HG03342 (cell line): ENCODE measurements around the gene PAFAH1B2.

ENCODE experiments used
- ATAC-seq: cut with Tn5 transposase; IDR thresholded peaks from one replicate; pipeline ENCODE4 v1.9.1; 2021; ENCODE audit warnings: mild to moderate bottlenecking, moderate library complexity; ENCODE audit not compliant: unreplicated experiment

The PAFAH1B2 gene

GRCh38 chr11:117187428-117187798, 43.3 kb downstream of the PAFAH1B2 start:
- no peak for ATAC-seq

DNA sequence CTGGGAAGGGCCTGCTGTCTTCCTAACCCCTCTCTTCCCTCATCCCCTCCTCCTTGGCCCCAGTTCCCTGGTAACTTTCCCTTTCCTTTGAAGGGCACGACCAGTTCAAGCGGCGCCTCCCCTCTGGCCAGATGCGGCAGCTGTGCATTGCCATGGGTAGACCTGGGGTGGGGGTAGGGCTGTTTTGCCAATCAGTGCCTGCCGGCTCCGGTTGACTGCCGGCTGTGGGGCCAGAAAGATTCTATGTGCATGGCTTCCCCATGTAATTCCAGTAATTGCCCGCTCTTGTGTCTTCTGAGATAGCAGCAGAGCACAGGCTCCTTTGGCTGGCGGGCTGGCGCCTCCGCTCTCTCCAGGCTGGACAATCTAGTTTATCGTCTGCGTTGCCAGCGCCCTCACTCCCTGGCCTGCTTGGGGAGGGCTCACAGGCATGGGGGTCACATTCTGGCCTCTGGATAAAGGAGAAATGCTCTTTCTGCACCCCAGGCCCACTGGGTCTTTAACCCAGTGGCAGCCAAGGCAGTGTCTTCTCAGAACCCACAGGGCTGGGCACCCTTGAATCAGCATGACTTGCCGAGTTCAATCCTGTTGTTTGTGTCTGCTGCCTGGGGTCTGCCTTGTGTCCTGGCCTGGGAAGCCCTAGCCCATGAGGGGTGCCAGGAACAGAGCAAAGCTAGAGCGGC, 43.9 kb downstream of the PAFAH1B2 start:
- no peak for ATAC-seq

- ATAC-seq, result no peak
These were observed 44.6 kb downstream of the PAFAH1B2 start for GRCh38 chr11:117188620-117189081.

DNA sequence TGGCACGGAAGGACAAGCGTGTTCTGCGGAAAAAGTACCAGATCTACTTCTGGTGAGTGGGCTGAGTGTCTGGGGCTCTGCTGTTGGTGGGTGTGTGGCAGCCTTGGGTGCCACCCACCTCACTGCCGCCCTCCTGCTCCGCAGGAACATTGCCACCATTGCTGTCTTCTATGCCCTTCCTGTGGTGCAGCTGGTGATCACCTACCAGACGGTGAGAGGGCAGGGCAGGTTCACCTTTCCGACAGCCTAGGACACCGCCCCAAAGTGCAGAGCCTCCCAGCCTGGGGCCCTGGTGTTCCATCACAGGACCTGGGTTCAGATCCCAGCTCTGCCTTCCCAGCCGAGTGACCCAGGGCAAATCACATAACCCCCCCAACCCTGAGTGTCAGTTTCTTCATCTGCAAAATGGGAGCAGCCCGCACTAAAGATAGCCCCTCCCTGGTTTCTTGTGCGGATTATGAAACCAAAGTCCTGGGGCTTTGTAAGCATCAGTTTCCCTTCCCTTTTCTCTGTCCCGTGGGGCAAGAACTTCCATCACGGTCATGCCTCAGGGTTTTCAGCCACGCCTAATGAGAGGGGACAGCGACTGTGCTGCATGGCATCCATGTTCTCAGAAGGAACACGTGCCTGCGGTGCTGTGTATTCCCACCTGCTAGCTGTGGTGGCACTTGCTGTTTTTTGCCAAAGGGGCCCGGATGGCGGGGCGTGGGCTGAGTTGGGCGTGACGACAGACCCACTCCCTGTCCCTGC, 45.3 kb downstream of the PAFAH1B2 start:
- ATAC-seq, result peak; percentile 75

DNA sequence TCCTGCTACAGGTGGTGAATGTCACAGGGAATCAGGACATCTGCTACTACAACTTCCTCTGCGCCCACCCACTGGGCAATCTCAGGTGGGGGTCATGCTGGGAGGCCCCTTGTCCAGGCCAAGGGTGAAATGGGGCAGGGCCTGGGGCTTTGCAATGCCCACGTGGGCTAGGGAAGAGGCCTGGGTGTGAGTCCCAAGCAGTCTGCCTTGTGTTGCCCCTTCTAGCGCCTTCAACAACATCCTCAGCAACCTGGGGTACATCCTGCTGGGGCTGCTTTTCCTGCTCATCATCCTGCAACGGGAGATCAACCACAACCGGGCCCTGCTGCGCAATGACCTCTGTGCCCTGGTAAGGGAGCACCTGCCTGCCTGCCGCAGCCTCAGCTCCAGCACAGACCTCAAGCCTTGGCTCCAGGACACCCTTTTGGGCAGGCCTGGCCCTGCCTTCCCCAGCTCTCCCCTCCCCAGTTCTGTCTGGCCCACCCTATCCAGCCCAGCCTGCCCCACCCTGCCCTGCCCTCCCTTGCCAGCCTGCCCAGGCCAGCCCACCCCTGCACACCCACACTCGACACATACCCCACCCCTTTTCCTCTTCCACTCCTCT, 46.0 kb downstream of the PAFAH1B2 start:
- ATAC-seq, result no peak

- ATAC-seq, result no peak
These were observed 47.8 kb downstream of the PAFAH1B2 start for GRCh38 chr11:117191680-117192400.

DNA sequence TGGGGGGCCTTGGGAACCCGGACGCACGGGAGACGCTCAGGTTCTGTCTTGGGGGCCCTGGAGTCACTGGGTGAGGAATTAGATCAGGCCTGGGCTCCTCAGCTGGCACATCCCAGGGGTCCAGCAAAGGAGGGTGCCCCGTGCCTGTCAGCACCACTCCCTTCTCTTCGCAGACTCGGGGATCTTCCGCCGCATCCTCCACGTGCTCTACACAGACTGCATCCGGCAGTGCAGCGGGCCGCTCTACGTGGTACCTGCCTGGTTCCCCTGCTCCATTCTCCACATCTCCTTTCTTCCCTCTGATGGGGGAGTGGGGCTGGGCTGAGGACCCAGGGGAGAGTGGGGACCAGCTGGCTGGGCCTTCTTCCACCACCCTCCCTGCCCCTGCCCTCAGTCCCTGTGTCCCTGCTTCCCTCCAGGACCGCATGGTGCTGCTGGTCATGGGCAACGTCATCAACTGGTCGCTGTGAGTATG, 48.4 kb downstream of the PAFAH1B2 start:
- no peak for ATAC-seq

DNA sequence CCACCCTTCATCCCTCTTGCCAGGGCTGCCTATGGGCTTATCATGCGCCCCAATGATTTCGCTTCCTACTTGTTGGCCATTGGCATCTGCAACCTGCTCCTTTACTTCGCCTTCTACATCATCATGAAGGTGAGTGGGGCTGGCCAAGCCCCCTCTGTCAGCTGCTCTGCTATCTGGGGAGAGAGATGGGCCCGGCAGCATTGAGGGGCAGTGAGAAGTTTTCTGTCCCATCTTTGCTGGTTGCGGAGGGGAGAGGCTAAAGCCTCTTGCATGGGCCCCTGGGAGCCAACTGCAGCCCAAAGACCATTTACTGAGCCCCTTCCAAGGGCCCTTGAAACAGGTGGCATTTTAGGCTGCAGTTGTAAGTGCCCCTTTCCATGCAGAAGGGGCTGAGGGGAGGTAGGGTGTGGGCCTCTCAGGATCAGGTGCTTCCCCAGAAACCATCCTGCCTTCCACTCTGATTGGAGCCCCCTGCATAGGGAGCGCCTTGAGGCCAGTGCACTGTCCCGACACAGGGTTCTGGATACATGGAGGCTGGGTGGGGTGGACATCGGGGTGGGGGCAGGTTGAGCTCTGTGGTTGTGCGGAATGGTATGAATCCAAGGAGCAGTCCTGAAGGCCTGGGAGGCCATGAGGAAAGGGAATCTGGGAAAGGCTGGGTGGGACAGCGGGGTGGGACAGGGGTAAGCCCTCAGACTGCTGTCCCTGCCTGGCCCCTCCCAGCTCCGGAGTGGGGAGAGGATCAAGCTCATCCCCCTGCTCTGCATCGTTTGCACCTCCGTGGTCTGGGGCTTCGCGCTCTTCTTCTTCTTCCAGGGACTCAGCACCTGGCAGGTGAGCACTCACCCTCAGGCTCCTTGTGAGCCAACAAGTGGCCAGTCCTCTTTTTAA, 49.3 kb downstream of the PAFAH1B2 start:
- no peak for ATAC-seq

GRCh38 chr11:117194267-117194666, 50.2 kb downstream of the PAFAH1B2 start:
- no peak for ATAC-seq

- no peak for ATAC-seq
These were observed 51.2 kb downstream of the PAFAH1B2 start for GRCh38 chr11:117195258-117195657.

DNA sequence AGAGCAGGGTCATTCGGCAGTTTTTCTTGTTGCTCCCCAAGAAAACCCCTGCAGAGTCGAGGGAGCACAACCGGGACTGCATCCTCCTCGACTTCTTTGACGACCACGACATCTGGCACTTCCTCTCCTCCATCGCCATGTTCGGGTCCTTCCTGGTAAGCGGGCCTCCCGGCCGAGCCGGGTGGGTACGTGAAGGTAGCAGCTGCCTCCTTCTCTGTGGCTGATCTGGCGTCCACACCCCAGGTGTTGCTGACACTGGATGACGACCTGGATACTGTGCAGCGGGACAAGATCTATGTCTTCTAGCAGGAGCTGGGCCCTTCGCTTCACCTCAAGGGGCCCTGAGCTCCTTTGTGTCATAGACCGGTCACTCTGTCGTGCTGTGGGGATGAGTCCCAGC, 51.7 kb downstream of the PAFAH1B2 start:
- ATAC-seq, result no peak

DNA sequence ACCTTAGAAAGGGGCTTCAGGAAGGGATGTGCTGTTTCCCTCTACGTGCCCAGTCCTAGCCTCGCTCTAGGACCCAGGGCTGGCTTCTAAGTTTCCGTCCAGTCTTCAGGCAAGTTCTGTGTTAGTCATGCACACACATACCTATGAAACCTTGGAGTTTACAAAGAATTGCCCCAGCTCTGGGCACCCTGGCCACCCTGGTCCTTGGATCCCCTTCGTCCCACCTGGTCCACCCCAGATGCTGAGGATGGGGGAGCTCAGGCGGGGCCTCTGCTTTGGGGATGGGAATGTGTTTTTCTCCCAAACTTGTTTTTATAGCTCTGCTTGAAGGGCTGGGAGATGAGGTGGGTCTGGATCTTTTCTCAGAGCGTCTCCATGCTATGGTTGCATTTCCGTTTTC, 52.9 kb downstream of the PAFAH1B2 start:
- ATAC-seq, result no peak

DNA sequence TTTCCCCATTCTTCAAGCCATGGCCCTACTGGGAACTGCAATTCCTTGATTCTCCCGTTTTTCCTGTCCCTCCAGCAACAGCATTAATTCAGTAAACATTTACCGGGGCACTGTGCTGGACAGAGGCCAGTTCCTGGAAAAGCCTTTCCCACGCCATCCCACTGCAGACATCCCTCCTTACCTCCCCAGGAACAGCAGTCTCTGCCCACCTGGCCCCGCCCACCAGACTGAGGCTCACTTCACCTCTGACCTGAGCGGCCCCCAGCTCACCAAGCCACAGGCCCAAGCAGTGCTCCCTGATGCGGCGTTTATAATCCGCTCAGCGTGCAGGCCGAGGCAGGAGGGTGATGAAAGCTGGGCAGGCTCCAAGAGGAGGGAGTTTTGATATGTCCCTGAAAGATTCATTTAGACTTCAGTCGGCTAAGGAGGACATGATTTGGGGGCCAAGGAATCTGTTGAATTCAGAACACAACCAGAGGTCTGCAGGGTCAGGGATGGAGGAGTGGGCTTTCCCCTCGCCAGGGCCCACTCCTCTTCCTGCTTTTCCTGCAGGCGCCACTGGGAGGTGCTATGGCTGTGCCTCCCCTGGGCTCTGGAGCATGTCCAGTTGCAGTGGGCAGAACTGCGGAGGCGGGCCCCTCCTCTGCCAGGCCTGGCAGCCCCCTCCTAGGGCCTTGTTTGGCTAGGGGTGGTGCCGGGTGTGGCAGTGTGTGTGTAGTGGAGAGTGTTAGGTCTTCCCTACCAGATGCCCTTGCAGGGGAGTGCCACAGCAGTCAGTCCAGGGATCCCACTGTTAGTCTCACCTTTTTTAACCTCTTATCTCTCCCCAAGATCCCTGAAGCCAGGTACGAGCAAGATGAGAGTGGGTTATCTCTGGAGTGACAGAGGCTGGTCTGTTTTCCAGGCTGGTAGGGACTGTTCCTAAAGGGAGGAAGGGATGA, 53.7 kb downstream of the PAFAH1B2 start:
- ATAC-seq, result no peak

DNA sequence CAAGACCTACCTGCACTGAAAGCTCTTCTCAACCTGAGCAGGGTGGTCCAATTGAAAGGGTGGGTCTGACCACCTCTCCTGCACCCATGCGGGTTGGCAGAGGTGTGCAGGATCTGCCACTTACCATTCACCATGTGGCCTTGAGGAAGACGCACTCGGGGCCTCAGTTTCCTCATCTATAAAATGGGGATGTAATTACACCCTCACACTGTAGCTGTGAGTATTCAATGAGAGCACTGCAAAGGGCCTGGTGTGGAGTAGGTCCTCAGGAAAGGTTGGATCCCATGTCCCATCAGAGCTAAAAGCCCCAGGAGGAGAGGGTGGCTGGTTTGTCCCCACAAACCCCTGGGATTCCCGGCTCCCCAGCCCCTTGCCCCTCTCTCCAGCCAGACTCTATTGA, 54.5 kb downstream of the PAFAH1B2 start:
- no peak for ATAC-seq

- ATAC-seq, result no peak
These were observed 55.2 kb downstream of the PAFAH1B2 start, which contains the start of gene TAGLN for GRCh38 chr11:117199053-117199915. TAGLN (plus strand) TSS chr11:117199370; CDS start chr11:117203014, 3,644 bp downstream.

DNA sequence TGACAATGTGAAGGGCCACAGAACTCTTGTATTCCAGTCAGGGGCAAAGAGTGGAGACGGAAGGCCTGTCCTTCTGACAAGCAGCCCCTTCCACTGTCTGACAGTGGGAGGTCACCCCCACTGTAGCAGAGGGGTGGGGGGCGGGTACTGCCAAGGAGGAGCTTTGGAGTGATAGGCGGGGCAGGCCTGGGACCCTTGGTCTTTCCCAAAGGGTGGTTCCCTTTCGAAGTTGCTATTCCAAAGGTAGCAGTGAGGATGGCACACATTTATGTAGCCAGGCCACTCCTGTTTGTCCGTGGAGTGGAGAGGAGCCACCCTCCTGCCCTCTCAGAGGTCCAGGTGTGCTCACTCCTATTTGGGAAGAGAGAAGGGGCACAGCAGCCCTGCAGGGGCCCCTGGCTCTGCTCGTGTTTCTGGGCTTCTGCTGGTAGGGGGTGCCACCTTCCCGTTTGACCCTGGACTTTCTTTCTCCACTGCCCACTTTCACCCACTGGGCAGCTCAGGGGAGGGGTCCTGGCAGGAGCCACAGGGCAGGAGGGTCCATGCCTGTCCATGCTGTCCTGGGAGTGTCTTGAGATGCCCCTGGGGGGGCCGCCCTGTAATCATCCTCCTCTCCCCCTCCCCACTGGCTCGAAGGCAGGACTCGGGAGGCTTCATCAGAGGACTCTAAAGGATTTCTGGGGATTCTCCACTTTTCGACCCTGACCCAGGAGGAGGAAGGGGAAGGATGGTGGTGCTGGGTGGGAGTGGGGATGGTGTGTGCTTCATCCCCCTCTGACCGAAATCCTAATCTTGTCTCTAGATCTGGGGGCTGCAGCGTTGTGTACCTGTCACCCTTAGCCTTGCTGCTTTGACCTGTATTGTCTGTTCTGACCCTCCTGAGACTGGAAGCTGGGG, 56.1 kb downstream of the PAFAH1B2 start:
- no peak for ATAC-seq
